HG03039 (cell line): ENCODE measurements around the gene IL24.
"Not testable (repeated sequence)": the region's sequence is repeated elsewhere in the genome, so short reads cannot be mapped to it uniquely, and the experiment has no call there.

ENCODE experiments used
- ATAC-seq: cut with Tn5 transposase; IDR thresholded peaks from one replicate; pipeline ENCODE4 v1.9.1; 2021; ENCODE audit warnings: mild to moderate bottlenecking, moderate library complexity; ENCODE audit not compliant: unreplicated experiment

IL24 gene

GRCh38 chr1:206923961-206924557 is 26.8 kb downstream of the IL24 start:
- not testable (repeated sequence) for ATAC-seq

DNA sequence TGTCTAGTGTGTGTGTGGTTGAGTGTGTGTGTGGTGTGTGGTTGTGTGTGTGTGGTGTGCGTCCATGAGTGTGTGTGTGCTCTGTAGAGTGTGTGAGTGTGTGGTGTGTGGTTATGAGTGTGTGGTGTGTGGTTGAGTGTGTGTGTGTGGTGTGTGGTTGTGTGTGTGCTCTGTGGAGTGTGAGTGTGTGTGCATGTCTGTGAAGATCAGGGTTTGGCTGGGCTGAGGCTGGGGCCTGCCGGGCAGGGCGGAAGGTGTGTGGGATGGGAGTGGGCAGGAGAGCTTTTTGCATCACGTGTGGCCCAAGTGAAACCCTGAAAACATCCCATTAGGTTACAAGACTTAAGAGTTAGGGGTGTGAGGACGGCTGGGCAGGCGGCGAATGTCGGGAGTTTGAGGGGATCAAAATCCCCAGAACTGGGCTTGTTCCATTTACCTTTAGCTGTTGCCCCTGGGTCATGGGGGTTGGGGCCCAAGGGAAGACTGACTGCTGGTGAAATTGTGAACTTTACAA is 27.4 kb downstream of the IL24 start:
- peak; percentile 17 for ATAC-seq

DNA sequence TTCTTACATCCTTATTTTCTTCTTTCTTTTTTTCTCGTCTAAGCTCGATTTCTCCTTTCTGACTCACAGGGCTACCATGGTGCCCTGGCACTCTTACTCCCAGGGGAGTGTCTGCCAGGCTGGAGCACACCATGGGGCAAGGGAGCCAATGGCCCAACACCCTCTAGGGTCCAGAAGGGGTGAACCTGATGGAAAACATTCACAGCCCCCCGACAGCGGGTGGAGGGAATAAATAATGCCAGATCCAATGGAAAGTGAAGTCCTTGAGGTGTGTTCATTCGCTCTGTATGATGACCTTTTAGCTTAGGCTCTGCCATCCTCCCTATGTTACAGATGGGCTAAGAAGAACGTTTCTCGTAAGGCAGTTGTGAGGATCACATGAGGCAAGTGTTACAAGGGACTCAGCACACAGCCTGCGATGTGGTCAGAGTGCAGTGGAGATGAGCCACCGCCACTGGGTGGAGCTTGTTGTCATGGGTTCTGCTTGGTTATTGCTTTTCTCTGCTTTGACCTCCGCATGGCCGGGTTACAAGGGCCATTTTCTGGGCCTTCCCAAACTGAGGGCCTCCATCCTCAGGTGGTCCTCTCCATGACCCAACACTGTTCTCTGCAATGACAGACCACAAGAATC is 28.0 kb downstream of the IL24 start:
- ATAC-seq = peak; percentile 41

- no peak for ATAC-seq
These were observed 29.0 kb downstream of the IL24 start for GRCh38 chr1:206926286-206926685.

GRCh38 chr1:206929524-206929923 is 32.3 kb downstream of the IL24 start:
- no peak for ATAC-seq

- peak; percentile 67 for ATAC-seq
These were observed 33.1 kb downstream of the IL24 start for GRCh38 chr1:206930210-206930798.

DNA sequence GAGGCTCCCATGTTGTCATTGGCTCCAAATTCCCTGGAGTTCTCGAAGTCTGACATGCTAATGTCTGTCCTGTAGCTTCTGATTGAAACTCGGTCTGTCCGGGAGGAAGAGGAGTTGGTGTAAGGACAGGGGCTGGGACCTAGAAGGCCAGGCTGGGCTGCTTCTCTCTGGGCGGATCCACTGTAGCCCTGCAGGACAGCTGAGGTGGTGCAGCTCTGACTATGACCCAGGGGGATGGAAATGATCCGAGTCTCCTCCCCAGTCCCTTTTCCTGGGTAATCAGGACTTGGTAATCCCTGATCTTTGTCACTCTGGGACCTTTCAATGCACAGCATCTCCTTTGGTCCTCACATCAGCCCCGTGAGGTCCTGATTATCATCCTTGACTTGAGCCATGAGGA is 34.5 kb downstream of the IL24 start:
- no peak for ATAC-seq

DNA sequence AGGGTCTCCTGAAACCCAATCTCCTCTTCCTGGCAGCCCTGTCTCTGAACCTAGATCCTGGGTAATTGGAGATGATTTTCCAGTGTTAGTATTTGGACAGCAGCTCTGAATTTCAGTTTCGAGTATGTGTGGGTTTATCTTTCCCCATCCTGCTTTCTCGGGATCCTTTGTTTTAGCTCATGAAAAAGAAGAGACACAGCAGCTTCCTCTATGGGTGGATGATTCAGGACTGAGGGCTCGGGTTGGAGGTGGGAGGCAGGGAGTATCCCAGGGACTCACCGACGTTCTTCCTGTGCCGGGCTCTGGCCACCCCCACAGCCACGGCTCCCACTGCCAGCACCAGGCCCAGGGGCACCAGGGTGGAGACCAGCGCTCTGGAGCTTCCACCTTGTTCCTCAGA is 34.9 kb downstream of the IL24 start:
- no peak for ATAC-seq

- no peak for ATAC-seq
These were observed 36.2 kb downstream of the IL24 start for GRCh38 chr1:206933333-206933945.

DNA sequence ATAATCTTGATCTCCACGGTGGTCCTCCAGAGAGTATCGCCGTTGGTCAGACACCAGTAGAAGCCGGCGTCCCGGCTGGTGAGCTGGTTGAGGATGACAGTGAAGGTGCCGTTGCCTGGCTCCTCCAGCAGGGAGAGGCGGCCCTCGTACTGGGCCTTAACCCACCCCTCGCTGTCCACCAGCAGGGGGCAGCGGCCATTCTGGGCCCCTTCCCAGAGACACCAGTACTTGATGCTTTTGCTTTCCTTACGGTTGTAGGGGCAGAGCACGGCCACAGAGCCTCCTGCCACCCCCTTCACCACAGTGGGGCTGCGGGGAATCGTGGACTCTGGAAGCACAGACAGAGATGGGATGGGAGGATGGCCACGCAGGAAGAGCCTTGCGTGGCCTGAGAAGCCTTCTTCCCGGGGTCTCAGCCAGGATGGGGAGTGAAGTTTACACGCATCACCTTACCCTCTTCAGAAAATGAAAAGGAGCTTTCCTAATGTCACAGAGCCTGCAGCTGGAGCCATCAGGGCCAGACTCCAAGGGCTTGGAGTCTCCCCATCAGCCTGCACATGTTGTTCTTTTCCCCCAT is 38.3 kb downstream of the IL24 start:
- ATAC-seq = no peak

GRCh38 chr1:206937425-206937824 is 40.2 kb downstream of the IL24 start:
- ATAC-seq = no peak

DNA sequence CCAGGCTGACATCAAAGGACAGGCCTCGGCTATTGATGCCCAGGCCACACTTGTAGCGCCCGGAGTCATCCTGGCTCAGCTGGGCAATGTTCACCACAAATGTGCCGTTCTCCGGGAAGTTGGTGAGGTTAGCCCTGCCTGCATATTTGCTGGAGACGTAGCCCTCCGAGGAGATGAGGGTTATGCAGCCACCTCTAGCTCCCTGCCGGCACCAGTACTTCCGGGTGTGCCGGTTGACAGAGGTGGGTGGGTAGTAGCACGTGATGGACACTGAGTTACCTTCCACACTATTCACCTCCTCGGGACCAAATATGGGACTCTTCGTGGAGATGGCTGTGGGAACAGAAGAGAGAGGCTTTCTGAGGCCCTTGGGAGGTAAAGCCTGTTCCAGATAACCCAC is 41.9 kb downstream of the IL24 start:
- ATAC-seq = no peak

DNA sequence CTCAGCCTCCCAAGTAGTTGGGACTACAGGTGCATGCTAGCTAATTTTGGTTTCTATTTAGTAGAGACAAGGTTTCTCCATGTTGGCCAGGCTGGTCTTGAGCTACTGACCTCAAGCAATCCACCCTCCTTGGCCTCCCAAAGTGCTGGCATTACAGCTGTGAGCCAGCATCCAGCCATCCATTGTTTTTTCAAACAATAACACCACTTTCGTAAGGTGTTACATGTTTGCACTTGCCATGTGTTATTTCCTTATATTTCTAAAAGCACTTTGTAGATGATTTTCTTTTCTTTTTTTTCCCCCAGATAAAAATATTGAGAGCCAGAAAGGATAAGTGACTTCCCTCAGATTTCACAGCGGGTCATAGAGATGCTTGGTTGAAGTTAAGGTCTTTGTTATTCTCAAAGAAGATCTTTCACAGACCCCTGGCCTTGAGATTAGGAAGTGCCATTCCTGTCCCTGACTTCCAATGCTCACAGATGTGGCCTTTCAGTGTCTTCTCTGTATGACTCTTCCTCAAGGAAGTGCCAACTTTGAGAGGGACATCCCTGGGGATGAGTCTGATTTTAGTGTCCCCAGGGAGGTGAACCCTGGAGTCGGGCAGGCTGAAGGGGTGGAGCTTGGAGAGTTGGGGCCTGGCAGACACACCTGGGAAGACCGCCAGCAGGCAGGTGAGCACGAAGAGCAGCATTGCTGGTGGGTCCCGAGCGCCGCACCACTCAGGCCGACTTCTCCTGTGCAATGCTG is 42.8 kb downstream of the IL24 start:
- no peak for ATAC-seq

- ATAC-seq = no peak
These were observed 43.3 kb downstream of the IL24 start for GRCh38 chr1:206940588-206940936.

DNA sequence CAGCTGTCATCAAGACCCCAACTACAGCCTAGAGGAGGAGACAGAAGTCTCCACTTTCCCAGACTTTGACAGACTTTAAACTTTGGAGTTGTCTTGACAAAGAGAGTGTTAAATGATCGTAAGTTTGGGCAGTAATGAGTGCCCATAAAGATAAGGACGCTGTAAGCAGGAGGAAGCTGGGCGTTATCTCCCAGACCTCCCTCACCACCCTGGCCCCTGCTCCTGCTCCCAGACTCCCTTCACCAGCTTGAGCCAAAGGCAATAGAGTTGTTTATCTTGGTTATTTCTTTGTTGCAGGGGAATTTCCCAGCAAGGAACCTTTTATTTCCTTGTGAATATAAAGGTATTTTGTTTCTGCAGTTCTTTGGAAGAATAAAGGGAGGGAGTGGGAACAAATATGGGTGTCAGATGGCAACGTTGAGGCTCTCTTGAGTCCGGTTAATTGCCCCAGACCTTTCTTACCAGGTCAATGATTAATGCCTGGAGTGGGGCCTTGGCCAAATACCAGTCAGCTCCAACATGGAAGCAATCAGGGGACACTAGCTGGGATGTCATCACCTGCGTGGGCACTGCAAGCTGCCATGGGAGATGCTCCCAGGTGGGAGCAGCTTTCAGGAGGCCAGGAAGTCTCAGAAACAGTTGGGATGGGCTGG is 44.6 kb downstream of the IL24 start:
- no peak for ATAC-seq

DNA sequence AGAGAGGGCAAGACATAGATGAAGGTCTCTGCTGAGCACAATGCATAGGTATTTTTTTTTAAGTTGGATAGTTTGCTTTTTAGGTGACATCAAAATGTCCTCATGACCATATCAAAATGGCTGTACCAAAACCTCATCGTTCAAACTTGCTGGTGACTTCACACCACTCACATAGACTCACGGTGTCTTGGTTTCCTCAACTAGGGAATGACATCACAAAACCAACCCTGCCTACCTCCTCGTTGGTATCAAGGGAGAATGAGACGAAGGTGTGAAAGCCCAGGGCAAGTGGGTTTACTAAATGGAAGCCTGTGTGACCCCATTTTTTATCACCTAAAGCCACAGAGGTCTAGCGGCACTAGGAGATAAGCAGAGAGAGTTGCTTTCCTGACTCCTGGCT is 47.5 kb downstream of the IL24 start:
- no peak for ATAC-seq

DNA sequence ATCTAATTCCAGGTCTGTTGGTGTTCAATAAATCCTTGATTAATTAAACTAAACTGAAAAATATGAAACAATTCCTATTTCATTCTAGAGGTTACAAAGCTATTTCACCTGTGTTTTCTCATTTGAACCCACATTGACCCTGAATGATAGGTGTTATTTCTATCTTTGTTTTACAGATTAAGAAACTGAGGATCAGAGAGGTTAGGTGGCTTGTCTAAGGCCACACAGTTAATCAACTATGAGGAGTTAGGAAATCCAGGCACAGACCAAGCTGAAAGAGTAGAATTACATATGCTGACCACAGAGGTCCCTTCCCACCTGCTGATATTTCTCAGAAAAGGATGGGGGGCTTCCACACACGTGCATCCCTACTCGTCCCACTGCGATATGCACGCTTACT is 48.5 kb downstream of the IL24 start:
- no peak for ATAC-seq

GRCh38 chr1:206946261-206946660 is 49.0 kb downstream of the IL24 start, which contains the start of gene PIGR:
Gene PIGR, minus strand, starts transcription at chr1:206946466. Its CDS starts 5,935 bp downstream, at chr1:206940531.
- no peak for ATAC-seq

DNA sequence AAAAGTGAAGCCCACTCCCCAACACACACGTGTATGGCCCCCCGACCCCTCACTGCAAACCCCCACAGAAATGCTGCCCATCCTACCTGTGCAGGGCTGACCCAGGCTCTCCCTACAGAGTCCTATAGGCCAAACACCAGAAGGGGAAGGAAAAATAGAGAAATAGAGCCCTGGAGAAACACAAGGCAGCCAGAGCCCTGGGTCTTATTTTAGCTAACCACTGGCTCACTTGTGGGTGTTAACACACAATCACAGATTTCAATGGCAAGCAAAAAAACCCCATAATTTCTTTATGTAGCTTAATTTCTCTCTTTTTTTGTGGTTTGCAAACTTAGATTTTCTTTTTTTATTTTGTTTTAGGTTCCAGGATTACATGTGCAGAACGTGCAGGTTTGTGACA is 50.0 kb downstream of the IL24 start:
- ATAC-seq = no peak

DNA sequence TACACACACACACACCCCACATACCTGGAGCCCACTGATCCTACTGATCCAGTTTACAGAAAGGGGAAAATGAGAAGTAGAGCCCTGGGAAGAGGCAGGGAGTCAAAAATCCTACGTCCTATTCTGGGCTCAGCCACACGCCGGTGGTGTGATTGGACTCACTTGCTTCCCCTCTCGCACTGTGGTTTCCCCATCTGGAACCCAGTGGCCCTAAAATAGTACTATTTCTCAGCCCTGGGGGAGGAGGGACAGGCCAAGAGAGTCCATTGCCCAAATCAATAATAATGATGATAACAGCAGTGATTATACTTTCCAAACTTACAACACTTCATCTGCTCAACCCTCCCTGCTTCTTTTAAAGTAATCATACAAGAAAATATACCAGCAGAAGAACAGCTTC is 52.0 kb downstream of the IL24 start:
- no peak for ATAC-seq
